ENCODE measurements around the gene CCND1.

CCND1 gene

GRCh38 chr11:69702239-69702691 is 61.3 kb downstream of the CCND1 start:
- Histone ChIP-seq H3K36me3 (ENCODE audit: low read depth) (no peaks in the 10 kb centered on the region), H3K4me1 (ENCODE audit: insufficient read depth, poor library complexity, severe bottlenecking) (peaks cover 5% of the 10 kb centered on the region), H3K4me3 (ENCODE audit: severe bottlenecking) (no peak overlapping the region), H3K27me3 (ENCODE audit: insufficient read depth, poor library complexity, severe bottlenecking) (peaks cover 30% of the 10 kb centered on the region), H3K27ac (ENCODE audit: poor library complexity, severe bottlenecking) (no peak overlapping the region), H3K9me3 (ENCODE audit: severe bottlenecking) (no peaks in the 10 kb centered on the region)
- TF ChIP-seq CTCF (IDR thresholded peaks at IDR 0.05; ENCODE audit: poor library complexity, severe bottlenecking): no peak
- no peak for DNase-seq (ENCODE audit: low spot score)
- ATAC-seq (ENCODE audit: low read depth): no peak

GRCh38 chr11:69702769-69703452 is 62.0 kb downstream of the CCND1 start:
- no peak overlapping the region for H3K4me3 ChIP-seq (ENCODE audit: severe bottlenecking)

GRCh38 chr11:69703453-69703767 is 62.5 kb downstream of the CCND1 start:
- Histone ChIP-seq H3K27me3 (ENCODE audit: insufficient read depth, poor library complexity, severe bottlenecking) (peaks cover 30% of the 10 kb centered on the region), H3K9me3 (ENCODE audit: severe bottlenecking) (no peaks in the 10 kb centered on the region), H3K27ac (ENCODE audit: poor library complexity, severe bottlenecking) (no peak overlapping the region), H3K4me3 (ENCODE audit: severe bottlenecking) (no peak overlapping the region), H3K36me3 (ENCODE audit: low read depth) (no peaks in the 10 kb centered on the region), H3K4me1 (ENCODE audit: insufficient read depth, poor library complexity, severe bottlenecking) (peaks cover 8% of the 10 kb centered on the region)
- DNase-seq (ENCODE audit: low spot score) (no peak), ATAC-seq (ENCODE audit: low read depth) (peak; percentile 5; the same call in 1 of the 3 replicates)
- no peak for TF ChIP-seq CTCF (IDR thresholded peaks at IDR 0.05; ENCODE audit: poor library complexity, severe bottlenecking)

More at GRCh38 chr11:69702769-69703452, 62.0 kb downstream of the CCND1 start:
- H3K9me3 ChIP-seq (ENCODE audit: severe bottlenecking): no peaks in the 10 kb centered on the region
- no peak for TF ChIP-seq CTCF (IDR thresholded peaks at IDR 0.05; ENCODE audit: poor library complexity, severe bottlenecking)
- DNase-seq (ENCODE audit: low spot score) (no peak), ATAC-seq (ENCODE audit: low read depth) (no peak)
- H3K27ac ChIP-seq (ENCODE audit: poor library complexity, severe bottlenecking): no peak overlapping the region
- H3K36me3 ChIP-seq (ENCODE audit: low read depth): no peaks in the 10 kb centered on the region
- peaks cover 30% of the 10 kb centered on the region for H3K27me3 ChIP-seq (ENCODE audit: insufficient read depth, poor library complexity, severe bottlenecking)
- H3K4me1 ChIP-seq (ENCODE audit: insufficient read depth, poor library complexity, severe bottlenecking): peaks cover 8% of the 10 kb centered on the region
